MM.1S (cell line): ENCODE measurements around the gene RCAN1.
A peak's percentile ranks its signal among the peaks of the same experiment; 100 is the strongest.

Experiments used
- DNase-seq: peaks from one replicate; pipeline ENCODE4 v3.0.0-alpha.2; 2015
- H2AFZ ChIP-seq: fragments of 300-600 bp; sonication (generic); 2 replicates; pipeline ENCODE4 v1.6.0; 2016; ENCODE audit warnings: antibody characterized with exemption, low read length
- H3F3A ChIP-seq: fragments of 300-600 bp; sonication (generic); 2 replicates; pipeline ENCODE4 v1.6.1; 2016; ENCODE audit warnings: mild to moderate bottlenecking, antibody characterized with exemption, low read length, moderate library complexity, mixed read lengths; ENCODE audit not compliant: insufficient read depth
- H3K27ac ChIP-seq: fragments of 300-600 bp; sonication (generic); 2 replicates; pipeline ENCODE4 v1.5.1; 2016; ENCODE audit warnings: mild to moderate bottlenecking, low read length
- H3K27me3 ChIP-seq: fragments of 300-600 bp; sonication (generic); replicated peaks from 2 replicates; pipeline ENCODE4 v1.6.0; 2016; ENCODE audit warnings: low read length; ENCODE audit not compliant: insufficient read depth
- H3K36me3 ChIP-seq: fragments of 300-600 bp; sonication (generic); replicated peaks from 2 replicates; pipeline ENCODE4 v1.6.1; 2016; ENCODE audit warnings: mild to moderate bottlenecking, low read length, mixed read lengths; ENCODE audit not compliant: insufficient read depth
- H3K4me1 ChIP-seq: fragments of 300-600 bp; sonication (generic); 2 replicates; pipeline ENCODE4 v1.6.1; 2016; ENCODE audit warnings: low read length, mixed read lengths
- H3K4me2 ChIP-seq: fragments of 300-600 bp; sonication (generic); 2 replicates; pipeline ENCODE4 v1.6.0; 2016; ENCODE audit warnings: low read depth, low read length
- H3K4me3 ChIP-seq: fragments of 300-600 bp; sonication (generic); 2 replicates; pipeline ENCODE4 v1.5.1; 2016; ENCODE audit warnings: low read length, mixed read lengths
- H3K79me2 ChIP-seq: fragments of 300-600 bp; sonication (generic); 2 replicates; pipeline ENCODE4 v1.6.1; 2016; ENCODE audit warnings: mixed run types, low read length, mixed read lengths
- H3K9ac ChIP-seq: fragments of 300-600 bp; sonication (generic); 2 replicates; pipeline ENCODE4 v1.6.1; 2016; ENCODE audit warnings: low read length, mixed read lengths
- H3K9me2 ChIP-seq: fragments of 300-600 bp; sonication (generic); replicated peaks from 2 replicates; pipeline ENCODE4 v1.6.1; 2016; ENCODE audit warnings: mild to moderate bottlenecking, low read length, mixed read lengths; ENCODE audit not compliant: insufficient read depth
- H3K9me3 ChIP-seq: fragments of 300-600 bp; sonication (generic); replicated peaks from 2 replicates; pipeline ENCODE4 v1.6.1; 2016; ENCODE audit warnings: mild to moderate bottlenecking, low read length, mixed read lengths; ENCODE audit not compliant: insufficient read depth
- H4K20me1 ChIP-seq: fragments of 300-600 bp; sonication (generic); 2 replicates; pipeline ENCODE4 v1.6.1; 2016; ENCODE audit warnings: mild to moderate bottlenecking, low read length, moderate library complexity, mixed read lengths; ENCODE audit not compliant: insufficient read depth
- CTCF ChIP-seq: fragments of 300-600 bp; sonication (generic); IDR thresholded peaks from 2 replicates; pipeline ENCODE4 v1.5.1; 2016; ENCODE audit warnings: antibody characterized with exemption, low read length, mixed read lengths
- EZH2 ChIP-seq: fragments of 300-600 bp; sonication (generic); optimal IDR thresholded peaks from 2 replicates; pipeline ENCODE3; 2017; ENCODE audit warnings: low read depth, mild to moderate bottlenecking, antibody characterized with exemption, low read length, mixed read lengths
- EZH2phosphoT487 ChIP-seq: fragments of 300-600 bp; sonication (generic); IDR thresholded peaks from 2 replicates; pipeline ENCODE4 v1.6.1; 2018; ENCODE audit warnings: antibody characterized with exemption, low read length

Gene RCAN1

GRCh38 chr21:34632498-34632897 lies 17.6 kb upstream of the RCAN1 start:
- Histone ChIP-seq H3K4me3 (no peak overlapping the region), H3K9me3 (no peaks in the 10 kb centered on the region), H3K27ac (no peak overlapping the region), H3K27me3 (no peaks in the 10 kb centered on the region), H3F3A (no peaks in the 10 kb centered on the region), H3K4me2 (no peak overlapping the region), H3K9ac (no peak overlapping the region), H3K4me1 (no peaks in the 10 kb centered on the region), H3K79me2 (no peaks in the 10 kb centered on the region), H4K20me1 (no peaks in the 10 kb centered on the region), H3K9me2 (no peaks in the 10 kb centered on the region), H3K36me3 (no peaks in the 10 kb centered on the region), H2AFZ (no peak overlapping the region)
- no peak for TF ChIP-seq EZH2phosphoT487
- no peak for TF ChIP-seq CTCF
- no peak for TF ChIP-seq EZH2
- DNase-seq, result no peak

GRCh38 chr21:34630536-34631143 lies 15.7 kb upstream of the RCAN1 start:
- Histone ChIP-seq H3K36me3 (no peaks in the 10 kb centered on the region), H3K9me3 (no peaks in the 10 kb centered on the region), H3K9me2 (no peaks in the 10 kb centered on the region), H3K27me3 (no peaks in the 10 kb centered on the region), H3K79me2 (no peaks in the 10 kb centered on the region), H3K4me3 (no peak overlapping the region), H2AFZ (0 out of 2 replicates have a peak overlapping the region, but pooled peaks have one; percentile 2), H3K4me1 (no peaks in the 10 kb centered on the region), H3F3A (no peaks in the 10 kb centered on the region), H4K20me1 (no peaks in the 10 kb centered on the region), H3K27ac (no peak overlapping the region), H3K4me2 (no peak overlapping the region), H3K9ac (no peak overlapping the region)
- peak; percentile 82 for DNase-seq
- TF ChIP-seq CTCF (peak; percentile 97), EZH2phosphoT487 (no peak)

DNA sequence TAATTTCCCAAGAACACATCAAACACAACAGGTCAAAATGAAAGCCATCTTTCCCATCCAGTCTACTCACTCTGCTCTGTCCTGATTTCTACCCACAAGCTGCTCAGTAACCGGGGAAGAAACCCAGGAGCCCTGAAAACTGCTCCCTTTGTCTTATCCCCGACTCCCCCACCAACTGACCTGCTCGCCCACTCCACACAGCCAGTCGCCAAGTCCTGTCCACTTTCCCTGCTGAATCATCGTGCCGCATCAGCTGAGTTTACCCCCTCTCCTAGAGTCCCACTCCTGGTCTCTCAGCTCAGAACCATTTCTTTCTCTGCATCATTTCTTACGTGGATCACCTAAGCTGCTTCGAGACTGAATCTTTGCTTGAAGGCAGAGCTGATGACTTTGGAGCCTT lies 11.2 kb upstream of the RCAN1 start:
- no peak for DNase-seq
- Histone ChIP-seq H2AFZ (no peak overlapping the region), H3F3A (no peaks in the 10 kb centered on the region), H4K20me1 (no peaks in the 10 kb centered on the region), H3K27me3 (no peaks in the 10 kb centered on the region), H3K4me2 (no peak overlapping the region), H3K4me3 (no peak overlapping the region), H3K9ac (no peak overlapping the region), H3K4me1 (peaks cover 8% of the 10 kb centered on the region), H3K9me3 (no peaks in the 10 kb centered on the region), H3K9me2 (no peaks in the 10 kb centered on the region), H3K27ac (no peak overlapping the region), H3K36me3 (no peaks in the 10 kb centered on the region), H3K79me2 (no peaks in the 10 kb centered on the region)
- TF ChIP-seq EZH2phosphoT487 (no peak), CTCF (no peak), EZH2 (no peak)
